Common myeloid progenitor, CD34-positive (primary cell): ENCODE results near the gene PRKAG2.

Experiments
- CTCF ChIA-PET: fragments of 350-600 bp; sonication (Branson Sonifier 250); formaldehyde crosslinking; loops from one replicate; lab custom pipeline; 2021; ENCODE audit warnings: antibody characterized with exemption; lab: Charles Lee
- POLR2A ChIA-PET: fragments of 350-600 bp; sonication (Branson Sonifier 250); formaldehyde crosslinking; loops from one replicate; lab custom pipeline; 2021; ENCODE audit warnings: antibody characterized with exemption; lab: Charles Lee
- DNase-seq, 3 donors: peaks; one replicate each; pipeline versions ENCODE4 v3.0.0 to v3.0.0-alpha.2; 2013
- H3K27ac ChIP-seq, 2 experiments: 1 replicate in 1 of 2; 2 replicates in 1 of 2; pipeline ENCODE4 v1.7.0; 2013; ENCODE audit warnings: inconsistent platforms in 2 of 2, low read length in 2 of 2, mild to moderate bottlenecking in 2 of 2, low read depth in 1 of 2, moderate library complexity in 1 of 2; ENCODE audit not compliant: severe bottlenecking in 2 of 2, insufficient read depth in 1 of 2, poor library complexity in 1 of 2
- H3K27me3 ChIP-seq, 5 experiments: replicated peaks in 2 of 5; 1 replicate in 3 of 5; 2 replicates in 2 of 5; pipeline versions ENCODE4 v1.6.1 to v1.7.0; 2013; ENCODE audit warnings: low read length in 4 of 5, mild to moderate bottlenecking in 2 of 5, moderate library complexity in 2 of 5, inconsistent platforms in 1 of 5; ENCODE audit not compliant: insufficient read depth in 5 of 5, control insufficient read depth in 4 of 5
- H3K36me3 ChIP-seq, 4 experiments: 1 replicate in 2 of 4; 2 replicates in 2 of 4; pipeline versions ENCODE4 v1.6.1 to v1.7.0; 2013; ENCODE audit warnings: low read length in 3 of 4, control low read depth in 1 of 4, mild to moderate bottlenecking in 1 of 4; ENCODE audit not compliant: control insufficient read depth in 4 of 4, insufficient read depth in 4 of 4
- H3K4me1 ChIP-seq, 4 experiments: 1 replicate in 3 of 4; 2 replicates in 1 of 4; pipeline versions ENCODE4 v1.6.1 to v1.7.1; 2013; ENCODE audit warnings: low read length in 3 of 4, mild to moderate bottlenecking in 3 of 4, control low read depth in 1 of 4, inconsistent platforms in 1 of 4, moderate library complexity in 1 of 4; ENCODE audit not compliant: control insufficient read depth in 4 of 4, insufficient read depth in 4 of 4; ENCODE audit errors: control extremely low read depth in 1 of 4
- H3K4me3 ChIP-seq, 7 experiments: 1 replicate in 4 of 7; 2 replicates in 3 of 7; pipeline versions ENCODE4 v1.5.1 to v1.7.0; 2013; ENCODE audit warnings: mild to moderate bottlenecking in 7 of 7, low read length in 6 of 7, moderate library complexity in 6 of 7, inconsistent platforms in 2 of 7, low read depth in 2 of 7, control low read depth in 1 of 7; ENCODE audit not compliant: insufficient read depth in 4 of 7, control insufficient read depth in 1 of 7; ENCODE audit errors: extremely low read depth in 1 of 7
- H3K9me3 ChIP-seq, 5 experiments: 1 replicate in 4 of 5; 2 replicates in 1 of 5; pipeline versions ENCODE4 v1.6.1 to v1.7.1; 2013; ENCODE audit warnings: low read length in 4 of 5, mild to moderate bottlenecking in 2 of 5, inconsistent platforms in 1 of 5, low read depth in 1 of 5, moderate library complexity in 1 of 5; ENCODE audit not compliant: control insufficient read depth in 4 of 5, insufficient read depth in 2 of 5; ENCODE audit errors: control extremely low read depth in 1 of 5
- WGBS: methylation state at CpG from one replicate; pipeline ENCODE4 v1.1.5; 2013; ENCODE audit not compliant: insufficient coverage; 5-methylcytosine and 5-hydroxymethylcytosine counted together

PRKAG2 gene

DNA sequence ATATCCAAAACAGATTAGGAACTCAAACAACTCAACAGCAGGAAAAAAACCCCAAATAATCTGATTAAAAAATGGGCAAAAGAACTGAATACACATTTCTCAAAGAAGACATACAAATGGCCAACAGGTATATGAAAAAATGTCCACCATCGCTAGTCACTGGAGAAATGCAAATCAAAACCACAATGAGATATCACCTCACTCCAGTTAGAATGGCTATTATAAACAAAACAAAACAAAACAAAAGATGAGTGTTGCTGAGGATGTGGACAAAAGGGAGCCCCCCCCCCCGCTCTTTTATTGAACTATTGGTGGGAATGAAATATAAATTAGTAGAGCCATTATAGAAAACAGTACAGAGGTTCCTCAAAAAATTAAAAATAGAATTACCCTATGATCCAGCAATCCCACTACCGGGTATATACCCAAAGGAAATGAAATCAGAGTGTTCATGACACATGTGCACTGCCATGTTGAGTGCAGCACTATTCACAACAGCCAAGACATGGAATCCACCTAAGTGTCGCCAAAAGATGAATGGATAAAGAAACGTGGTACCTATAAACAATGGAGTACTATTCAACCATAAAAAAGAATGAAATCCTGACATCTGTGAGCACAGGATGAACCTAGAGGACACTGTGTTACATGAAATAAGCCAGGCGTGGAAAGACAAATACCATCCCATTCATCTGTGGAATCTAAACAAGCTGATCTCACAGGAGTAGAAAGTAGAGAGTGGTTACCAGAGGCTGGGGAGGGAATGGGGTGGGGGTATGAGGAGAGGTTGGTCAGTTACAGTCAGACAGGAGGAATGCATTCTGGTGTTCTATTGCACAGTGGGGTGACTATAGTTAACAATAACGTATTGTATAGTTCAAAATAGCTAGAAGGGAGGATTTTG lies 279.1 kb downstream of the PRKAG2 start:
- ChIA-PET CTCF (interaction anchor here (0.8 to 1.7 kb wide), 4 partner anchors 14 to 23 kb away, joined by 3 to 4 read pairs (median 3); no protein-coding TSS in a partner anchor), POLR2A (no interaction called here)
- Histone ChIP-seq H3K27me3 (no peaks in the 10 kb centered on the region), H3K27ac (no peak overlapping the region), H3K4me1 (no peaks in the 10 kb centered on the region), H3K4me3 (no peak overlapping the region), H3K36me3 (peaks cover 2 to 12% (median 10%) of the 10 kb centered on the region in 4 experiments), H3K9me3 (no peaks in the 10 kb centered on the region)
- 100% methylated on average over 2 of the region's 7 CpGs for WGBS
- no peak for DNase-seq

DNA sequence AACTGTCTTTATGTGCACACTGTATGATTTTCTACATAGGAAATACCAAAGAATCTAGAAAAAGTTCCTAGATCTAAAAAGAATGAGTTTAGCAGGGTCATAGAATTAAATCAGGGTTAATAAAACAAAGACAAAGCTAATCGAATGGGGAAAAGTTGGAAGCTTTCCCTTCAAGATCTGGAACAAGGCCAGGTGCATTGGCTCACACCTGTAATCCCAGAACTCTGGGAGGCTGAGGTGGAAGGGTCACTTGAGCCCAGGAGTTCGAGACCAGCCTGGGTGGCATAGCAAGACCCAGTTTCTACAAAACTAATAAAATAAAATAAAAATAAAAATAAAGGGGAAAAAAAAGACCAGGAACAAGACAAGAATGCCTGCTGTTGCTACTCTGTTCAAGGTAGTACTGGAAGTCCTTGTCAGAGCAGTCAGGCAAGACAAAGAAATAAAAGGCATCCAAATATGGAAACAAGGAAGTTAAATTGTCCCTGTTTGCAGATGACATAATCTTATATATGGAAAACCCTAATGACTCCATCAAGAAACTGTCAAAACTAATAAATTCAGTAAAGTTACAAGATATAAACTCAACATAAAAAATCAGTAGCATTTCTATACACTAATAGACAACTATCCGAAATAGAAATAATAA lies 281.1 kb downstream of the PRKAG2 start:
- Histone ChIP-seq H3K4me3 (no peak overlapping the region), H3K27ac (no peak overlapping the region), H3K36me3 (peaks cover 2 to 23% (median 18%) of the 10 kb centered on the region in 4 experiments), H3K4me1 (no peaks in the 10 kb centered on the region), H3K27me3 (no peaks in the 10 kb centered on the region), H3K9me3 (no peaks in the 10 kb centered on the region)
- DNase-seq = no peak
- WGBS = 100% methylated on average over 1 of the region's 3 CpGs
- POLR2A ChIA-PET = no interaction called here
- CTCF ChIA-PET = interaction anchor here (0.6 to 1.3 kb wide), 3 partner anchors 9 to 164 kb away, joined by 3 to 5 read pairs (median 3); no protein-coding TSS in a partner anchor

DNA sequence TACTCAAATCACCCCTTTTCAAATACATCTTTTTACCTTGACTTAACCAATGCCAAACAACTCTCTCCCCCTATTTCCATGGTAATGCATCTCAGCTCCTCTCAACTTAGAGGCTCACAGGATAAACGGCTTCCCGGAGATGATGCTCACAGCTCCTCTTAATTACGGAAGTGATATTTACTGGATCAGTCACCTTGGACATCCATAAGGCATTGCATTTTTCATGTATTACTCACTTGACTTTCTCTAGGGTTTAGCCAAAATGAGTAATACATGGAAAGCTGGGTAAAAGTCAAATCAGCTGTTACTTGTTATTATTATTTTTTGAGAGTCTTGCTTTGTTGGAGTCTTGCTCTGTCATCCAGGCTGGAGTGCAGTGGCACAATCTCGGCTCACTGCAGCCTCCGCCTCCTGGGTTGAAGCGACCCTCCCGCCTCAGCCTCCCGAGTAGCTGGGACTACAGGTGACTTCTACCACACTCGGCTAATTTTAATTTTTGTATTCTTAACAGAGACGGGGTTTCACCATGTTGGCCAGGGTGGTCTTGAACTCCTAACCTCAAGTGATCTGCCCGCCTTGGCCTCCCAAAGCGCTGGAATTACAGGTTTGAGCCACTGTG lies 283.9 kb downstream of the PRKAG2 start:
- 98% methylated on average over 10 of the region's 12 CpGs for WGBS
- no peaks in the 10 kb centered on the region for H3K27me3 ChIP-seq
- no peaks in the 10 kb centered on the region for H3K9me3 ChIP-seq
- no peaks in the 10 kb centered on the region for H3K4me1 ChIP-seq
- POLR2A ChIA-PET = no interaction called here
- H3K36me3 ChIP-seq = peaks cover 2 to 24% (median 21%) of the 10 kb centered on the region in 4 experiments
- no peak overlapping the region for H3K27ac ChIP-seq
- DNase-seq = no peak
- CTCF ChIA-PET = no interaction called here
- no peak overlapping the region for H3K4me3 ChIP-seq

DNA sequence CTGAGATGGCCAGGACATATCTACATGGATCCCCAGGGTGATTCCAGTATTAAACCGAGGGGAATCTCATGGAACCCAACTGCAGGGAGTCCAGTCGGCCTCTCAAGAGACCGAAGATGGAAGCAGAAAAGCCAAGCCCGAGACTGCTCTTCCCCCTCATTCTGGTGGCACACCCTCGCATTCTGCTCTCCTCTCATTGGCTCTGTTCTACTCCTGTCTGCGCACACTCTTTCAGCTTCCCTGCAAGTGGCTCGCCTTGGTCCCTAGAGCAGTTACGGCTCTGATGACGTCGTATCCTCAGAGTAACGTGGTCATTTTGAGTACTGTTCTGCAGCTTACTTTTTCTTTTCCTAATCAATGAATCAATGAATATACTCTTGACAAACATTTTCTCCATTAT lies 284.6 kb downstream of the PRKAG2 start:
- H3K9me3 ChIP-seq = no peaks in the 10 kb centered on the region
- CTCF ChIA-PET = interaction anchor here (0.5 to 1.5 kb wide), 2 partner anchors 19 to 81 kb away, joined by 3 to 4 read pairs; no protein-coding TSS in a partner anchor
- no peaks in the 10 kb centered on the region for H3K4me1 ChIP-seq
- H3K27ac ChIP-seq = no peak overlapping the region
- no peak overlapping the region for H3K4me3 ChIP-seq
- H3K36me3 ChIP-seq = peaks cover 2 to 29% (median 22%) of the 10 kb centered on the region in 4 experiments
- no peaks in the 10 kb centered on the region for H3K27me3 ChIP-seq
- DNase-seq = no peak
- POLR2A ChIA-PET = no interaction called here
- 99% methylated on average over 11 of the region's 11 CpGs for WGBS

DNA sequence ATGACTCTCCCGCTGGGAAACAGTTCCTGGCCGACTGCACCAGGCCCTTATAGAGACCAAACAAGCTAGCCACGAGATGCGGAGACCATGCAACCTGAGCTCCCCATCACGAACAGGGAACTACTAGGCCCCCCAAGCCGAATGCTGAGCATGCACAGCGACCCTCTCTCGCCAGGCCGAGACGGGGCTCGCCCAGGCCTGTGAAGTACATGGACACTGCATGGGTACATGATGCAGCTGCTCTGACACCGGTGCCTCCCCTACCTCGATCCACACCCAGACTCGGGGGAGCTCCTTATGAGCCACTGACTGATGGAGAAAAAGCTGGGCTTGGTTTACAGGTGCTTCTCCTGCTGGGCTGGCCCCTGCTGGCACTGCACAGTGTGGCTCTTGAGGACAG lies 285.0 kb downstream of the PRKAG2 start:
- no peak overlapping the region for H3K4me3 ChIP-seq
- H3K36me3 ChIP-seq = peaks cover 2 to 30% (median 24%) of the 10 kb centered on the region in 4 experiments
- no peaks in the 10 kb centered on the region for H3K27me3 ChIP-seq
- 96% methylated on average over 14 of the region's 14 CpGs for WGBS
- POLR2A ChIA-PET = no interaction called here
- H3K9me3 ChIP-seq = no peaks in the 10 kb centered on the region
- CTCF ChIA-PET = interaction anchor here (0.5 to 1.5 kb wide), 2 partner anchors 20 to 80 kb away, joined by 3 to 4 read pairs; no protein-coding TSS in a partner anchor
- no peaks in the 10 kb centered on the region for H3K4me1 ChIP-seq
- no peak overlapping the region for H3K27ac ChIP-seq
- DNase-seq = no peak

DNA sequence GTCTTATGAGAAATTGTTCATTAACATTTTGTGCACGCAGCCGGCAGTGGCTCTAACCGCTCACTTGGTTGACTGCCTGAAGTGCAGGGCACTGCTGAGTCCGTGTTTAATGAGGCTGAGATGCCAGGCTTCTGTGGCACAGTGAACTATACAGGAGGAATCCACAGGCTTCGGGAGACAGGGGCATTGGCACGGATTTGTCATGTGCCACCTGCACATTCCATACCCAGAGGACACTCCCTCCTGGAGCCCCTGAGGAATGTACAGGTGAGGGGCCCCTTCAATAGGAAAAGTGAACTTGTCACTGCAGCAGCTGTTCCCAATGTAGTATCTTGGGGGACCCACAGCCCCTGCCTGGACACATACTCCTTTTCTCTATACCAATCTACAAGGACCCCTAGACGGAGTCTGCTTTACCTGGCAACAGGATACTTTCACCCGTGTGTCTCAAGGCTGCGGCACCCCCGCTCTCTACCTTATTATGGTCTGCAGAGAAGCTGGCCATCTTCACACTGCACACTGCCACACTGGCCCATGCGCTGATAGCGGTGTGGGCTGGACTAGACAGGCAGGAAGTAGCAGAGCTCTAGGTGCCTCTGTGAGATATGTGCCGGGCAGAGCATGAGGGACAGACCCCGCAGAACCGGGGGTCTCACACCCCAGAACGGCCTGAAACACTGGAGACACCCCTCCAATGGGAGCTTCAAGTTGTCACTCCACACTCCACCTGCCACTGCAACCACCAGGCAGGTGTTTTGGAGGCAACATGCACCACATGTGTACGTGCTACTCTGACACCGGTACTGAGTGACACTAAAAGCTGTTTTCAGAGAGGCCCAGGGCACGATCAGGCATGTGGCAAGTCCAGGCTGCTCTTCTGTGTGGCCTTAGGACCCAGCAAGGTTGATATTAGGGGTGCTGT lies 285.8 kb downstream of the PRKAG2 start:
- DNase-seq = no peak
- H3K36me3 ChIP-seq = peaks cover 2 to 30% (median 24%) of the 10 kb centered on the region in 4 experiments
- no peak overlapping the region for H3K4me3 ChIP-seq
- POLR2A ChIA-PET = no interaction called here
- no peaks in the 10 kb centered on the region for H3K4me1 ChIP-seq
- no peaks in the 10 kb centered on the region for H3K9me3 ChIP-seq
- CTCF ChIA-PET = interaction anchor here (1.3 to 1.5 kb wide), 2 partner anchors 9 to 20 kb away, joined by 3 to 4 read pairs; no protein-coding TSS in a partner anchor
- no peak overlapping the region for H3K27ac ChIP-seq
- 93% methylated on average over 17 of the region's 19 CpGs for WGBS
- H3K27me3 ChIP-seq = no peaks in the 10 kb centered on the region
